GM18499 (cell line): Measurements from ENCODE around the gene PDZD2.
"Not testable (repeated sequence)": the region's sequence is repeated elsewhere in the genome, so short reads cannot be mapped to it uniquely, and the experiment has no call there.

Experiments used
- ATAC-seq: cut with Tn5 transposase; IDR thresholded peaks from one replicate; pipeline ENCODE4 v1.9.1; 2021; ENCODE audit warnings: moderate number of reproducible peaks; ENCODE audit not compliant: insufficient read depth, unreplicated experiment

Gene PDZD2

GRCh38 chr5:32103521-32103920 is 464.6 kb downstream of the PDZD2 start:
- no peak for ATAC-seq

GRCh38 chr5:32107291-32107690 is 468.4 kb downstream of the PDZD2 start:
- ATAC-seq, result no peak

- no peak for ATAC-seq
Observed at GRCh38 chr5:32108167-32108566, 469.2 kb downstream of the PDZD2 start.

GRCh38 chr5:32109236-32109635 is 470.3 kb downstream of the PDZD2 start:
- ATAC-seq, result no peak

- ATAC-seq, result no peak
Observed at GRCh38 chr5:32110111-32110696, 471.3 kb downstream of the PDZD2 start.

GRCh38 chr5:32115985-32116384 is 477.1 kb downstream of the PDZD2 start:
- no peak for ATAC-seq

GRCh38 chr5:32116574-32117313 is 477.8 kb downstream of the PDZD2 start:
- ATAC-seq, result no peak

- not testable (repeated sequence) for ATAC-seq
Observed at GRCh38 chr5:32118922-32119321, 480.0 kb downstream of the PDZD2 start.

- no peak for ATAC-seq
Observed at GRCh38 chr5:32123058-32123805, 484.3 kb downstream of the PDZD2 start.

- ATAC-seq, result no peak
Observed at GRCh38 chr5:32123889-32124676, 485.2 kb downstream of the PDZD2 start.

- ATAC-seq, result no peak
Observed at GRCh38 chr5:32126691-32127090, 487.8 kb downstream of the PDZD2 start.

GRCh38 chr5:32127711-32128110 is 488.8 kb downstream of the PDZD2 start:
- no peak for ATAC-seq

GRCh38 chr5:32129074-32129598 is 490.2 kb downstream of the PDZD2 start:
- no peak for ATAC-seq

GRCh38 chr5:32130865-32131264 is 491.9 kb downstream of the PDZD2 start:
- ATAC-seq, result no peak

GRCh38 chr5:32131604-32132003 is 492.7 kb downstream of the PDZD2 start:
- no peak for ATAC-seq

GRCh38 chr5:32132757-32133156 is 493.8 kb downstream of the PDZD2 start:
- ATAC-seq, result no peak

- no peak for ATAC-seq
Observed at GRCh38 chr5:32135086-32135485, 496.2 kb downstream of the PDZD2 start.

GRCh38 chr5:32136342-32136741 is 497.4 kb downstream of the PDZD2 start:
- ATAC-seq, result no peak

GRCh38 chr5:32138839-32139493 is 500.0 kb downstream of the PDZD2 start:
- ATAC-seq, result no peak
